Mesothelial cell of epicardium (in vitro differentiated cells): Measurements from ENCODE around the gene CZIB. TPM values are rescaled to one million over a fixed set of nuclear protein-coding genes. Genes with fewer than 3 reads are reported as not detected.
A peak's percentile ranks its signal among the peaks of the same experiment; 100 is the strongest.

Source experiments
- DNase-seq, 2 experiments: peaks; one replicate each; pipeline ENCODE4 v3.0.0; 2021; ENCODE audit warnings: low spot score in 2 of 2; ENCODE audit not compliant: unreplicated experiment in 2 of 2
- H3K27ac Mint-ChIP-seq: 2 replicates; pipeline ENCODE4 v1.8.0; 2021; ENCODE audit warnings: mixed read lengths
- H3K27me3 Mint-ChIP-seq: 2 replicates; pipeline ENCODE4 v1.8.0; 2021; ENCODE audit warnings: low read depth, mixed read lengths
- H3K36me3 Mint-ChIP-seq: 2 replicates; pipeline ENCODE4 v1.8.0; 2021; ENCODE audit warnings: mixed read lengths
- H3K4me1 Mint-ChIP-seq: 2 replicates; pipeline ENCODE4 v1.8.0; 2021; ENCODE audit warnings: mixed read lengths
- H3K4me3 Mint-ChIP-seq: 2 replicates; pipeline ENCODE4 v1.8.0; 2021; ENCODE audit warnings: mild to moderate bottlenecking, moderate library complexity, mixed read lengths
- H3K9me3 Mint-ChIP-seq: 2 replicates; pipeline ENCODE4 v1.8.0; 2021; ENCODE audit warnings: mixed read lengths
- CTCF ChIP-seq: fragments of 200-600 bp; sonication (generic); IDR thresholded peaks from one replicate; pipeline ENCODE4 v1.5.0; 2021; ENCODE audit warnings: antibody characterized with exemption; ENCODE audit not compliant: unreplicated experiment
- total RNA-seq: library from RNA; stranded (reverse); gene quantifications from 3 replicates; pipeline ENCODE4 v1.2.1, GENCODE V29; 2021

Gene CZIB
- 52.6 to 61.0 TPM (median 55.2 TPM) in 3 replicates for total RNA-seq

- H3K27ac Mint-ChIP-seq: peak within 1 kb of the TSS; percentile 98
- no peak for TF ChIP-seq CTCF
- peaks cover 21% of the 10 kb centered on the region for H3K4me1 Mint-ChIP-seq
- H3K9me3 Mint-ChIP-seq: no peaks in the 10 kb centered on the region
- H3K27me3 Mint-ChIP-seq: no peaks in the 10 kb centered on the region
- peak within 1 kb of the TSS; percentile 88 for H3K4me3 Mint-ChIP-seq
- DNase-seq: peak; percentile 88 to 94
- H3K36me3 Mint-ChIP-seq: peaks cover under 1% of the 10 kb centered on the region
These were observed at the start of gene CZIB for GRCh38 chr1:53220171-53220961. Gene CZIB, minus strand, starts transcription at chr1:53220634. Its CDS starts 59 bp downstream, at chr1:53220575.

GRCh38 chr1:53270107-53270506, 49.7 kb upstream of the CZIB start:
- Mint-ChIP-seq H3K27ac (no peak overlapping the region), H3K27me3 (no peaks in the 10 kb centered on the region), H3K4me1 (no peaks in the 10 kb centered on the region), H3K36me3 (peaks cover 18% of the 10 kb centered on the region), H3K4me3 (no peak overlapping the region), H3K9me3 (peaks cover 12% of the 10 kb centered on the region)
- TF ChIP-seq CTCF: no peak
- no peak for DNase-seq

GRCh38 chr1:53267761-53268160, 47.3 kb upstream of the CZIB start:
- Mint-ChIP-seq H3K27me3 (no peaks in the 10 kb centered on the region), H3K4me3 (no peak overlapping the region), H3K4me1 (no peaks in the 10 kb centered on the region), H3K36me3 (peaks cover 18% of the 10 kb centered on the region), H3K27ac (no peak overlapping the region), H3K9me3 (peaks cover 12% of the 10 kb centered on the region)
- no peak for DNase-seq
- no peak for TF ChIP-seq CTCF

- H3K4me3 Mint-ChIP-seq: no peak overlapping the region
- H3K27ac Mint-ChIP-seq: no peak overlapping the region
- no peaks in the 10 kb centered on the region for H3K4me1 Mint-ChIP-seq
- H3K36me3 Mint-ChIP-seq: peaks cover 10% of the 10 kb centered on the region
- DNase-seq: no peak
- no peak for TF ChIP-seq CTCF
- peaks cover 11% of the 10 kb centered on the region for H3K9me3 Mint-ChIP-seq
- H3K27me3 Mint-ChIP-seq: no peaks in the 10 kb centered on the region
These were observed 45.6 kb upstream of the CZIB start for GRCh38 chr1:53266038-53266437.

- no peak overlapping the region for H3K27ac Mint-ChIP-seq
- TF ChIP-seq CTCF: no peak
- H3K9me3 Mint-ChIP-seq: peaks cover 7% of the 10 kb centered on the region
- no peak for DNase-seq
- no peaks in the 10 kb centered on the region for H3K27me3 Mint-ChIP-seq
- no peak overlapping the region for H3K4me3 Mint-ChIP-seq
- peaks cover 6% of the 10 kb centered on the region for H3K36me3 Mint-ChIP-seq
- no peaks in the 10 kb centered on the region for H3K4me1 Mint-ChIP-seq
These were observed 45.1 kb upstream of the CZIB start for GRCh38 chr1:53265581-53265980.
